Thyroid gland (tissue), 4 donors: ENCODE measurements around the gene AP4S1. TPM values are rescaled to one million over a fixed set of nuclear protein-coding genes. Genes with fewer than 3 reads are reported as not detected.

Experiments used
- DNase-seq, 2 donors: peaks; one replicate each; pipeline ENCODE4 v3.0.0-alpha.2; 2019
- H3K27ac ChIP-seq, 3 donors: fragments of 200-600 bp; sonication (generic); 1 replicate in 2 of 3; 2 replicates in 1 of 3; pipeline ENCODE4 v1.5.1; 2016 to 2019; ENCODE audit warnings: mild to moderate bottlenecking in 1 of 3, moderate library complexity in 1 of 3
- H3K27me3 ChIP-seq: fragments of 200-600 bp; sonication (generic); one replicate; pipeline ENCODE4 v1.5.1; 2019
- H3K36me3 ChIP-seq, 2 donors: fragments of 200-600 bp; sonication (generic); one replicate each; pipeline ENCODE4 v1.5.1; 2016 to 2019
- H3K4me1 ChIP-seq, 2 donors: fragments of 200-600 bp; sonication (generic); one replicate each; pipeline ENCODE4 v1.5.1; 2017 to 2019
- H3K4me3 ChIP-seq, 3 donors: fragments of 200-600 bp; sonication (generic); replicated peaks in 1 of 3; 1 replicate in 2 of 3; 2 replicates in 1 of 3; pipeline ENCODE4 v1.5.1; 2016; ENCODE audit warnings: mild to moderate bottlenecking in 1 of 3
- H3K9me3 ChIP-seq: fragments of 200-600 bp; sonication (generic); one replicate; pipeline ENCODE4 v1.5.1; 2017
- POLR2A ChIP-seq, 2 donors: fragments of 450-650 bp; IDR thresholded peaks; one replicate each; pipeline ENCODE4 v1.6.1; 2017; ENCODE audit warnings: antibody characterized with exemption in 2 of 2, mild to moderate bottlenecking in 2 of 2, moderate library complexity in 1 of 2
- WGBS, 2 donors: methylation state at CpG; one replicate each; pipeline ENCODE4 v1.1.5; 2017; 5-methylcytosine and 5-hydroxymethylcytosine counted together
- intact Hi-C: fragments of 100-400 bp; cut with DNase I; formaldehyde crosslinking; loops from one replicate; pipeline ENCODE4 v1.15.1; 2023
- microRNA counts, 2 donors: library from miRNA; unstranded; fragments of <30 nt; microRNA quantifications; one replicate each; lab custom pipeline; 2016 to 2017
- microRNA-seq: library from miRNA; unstranded; fragments of <30 nt; microRNA quantifications from one replicate; pipeline ENCODE4, GENCODE V29; 2016
- small RNA-seq: library from RNA; depleted of rRNA; stranded (forward); fragments of <200 nt; gene quantifications from one replicate; pipeline ENCODE3, GENCODE V24; 2016
- total RNA-seq, 4 donors: library from RNA; depleted of rRNA; stranded (reverse); fragments of >200 nt; gene quantifications; one replicate each; pipeline ENCODE4 v1.2.3, GENCODE V29; 2016
- TF ChIP-seq, protein P1 (sequence below), 6 experiments: fragments of 200-600 bp in 3 of 6; fragments of 450-650 bp in 3 of 6; sonication (generic) in 3 of 6; IDR thresholded peaks; one replicate each; pipeline ENCODE4 v1.5.1; 2016 to 2019; ENCODE audit warnings: antibody characterized with exemption in 6 of 6, mild to moderate bottlenecking in 2 of 6, inconsistent platforms in 1 of 6, moderate library complexity in 1 of 6

The AP4S1 gene
- total RNA-seq, 4 donors from 2014 or later: 19.5 to 33.9 (median 24.3) TPM

DNA sequence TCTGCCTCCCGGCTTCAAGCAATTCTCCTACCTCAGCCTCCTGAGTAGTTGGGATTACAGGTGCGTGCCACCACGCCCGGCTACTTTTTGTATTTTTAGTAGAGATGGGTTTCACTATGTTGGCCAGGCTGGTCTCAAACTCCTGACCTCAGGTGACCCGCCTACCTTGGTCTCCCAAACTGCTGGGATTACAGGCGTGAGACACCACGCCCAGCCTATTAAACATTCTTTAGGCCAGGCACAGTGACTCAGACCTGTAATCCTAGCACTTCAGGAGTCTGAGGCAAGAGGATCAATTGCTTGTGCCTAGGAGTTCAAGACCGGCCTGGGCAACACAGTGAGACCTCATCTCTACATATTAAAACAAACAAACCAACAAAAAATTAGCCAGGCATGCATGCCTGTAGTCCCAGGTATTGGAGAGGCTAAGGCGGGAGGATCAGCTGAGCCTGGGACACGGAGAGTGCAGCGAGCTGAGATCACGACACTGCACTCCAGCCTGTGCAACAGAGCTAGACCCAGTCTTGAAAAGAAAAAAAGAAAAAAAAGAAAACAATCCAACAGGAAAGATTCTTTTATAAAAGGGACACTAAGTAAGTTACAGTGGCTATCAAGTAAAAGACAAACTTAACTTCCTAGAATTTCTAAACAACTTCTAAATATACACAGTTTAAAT is 111.9 kb downstream of the AP4S1 start:
- H3K4me1 ChIP-seq: peaks cover 14 to 17% of the 10 kb centered on the region in 2 donors
- peaks cover 31 to 32% of the 10 kb centered on the region in 2 donors for H3K36me3 ChIP-seq
- H3K9me3 ChIP-seq: no peaks in the 10 kb centered on the region
- peak; percentile 48 to 64 for DNase-seq
- intact Hi-C loops: no loop called here
- no peaks in the 10 kb centered on the region for H3K27me3 ChIP-seq
- WGBS, 2 donors: 86 to 91% methylated on average over 12 of the region's 12 CpGs
- TF ChIP-seq POLR2A (IDR thresholded peaks at IDR 0.05): no peak
- TF ChIP-seq, protein P1, sequence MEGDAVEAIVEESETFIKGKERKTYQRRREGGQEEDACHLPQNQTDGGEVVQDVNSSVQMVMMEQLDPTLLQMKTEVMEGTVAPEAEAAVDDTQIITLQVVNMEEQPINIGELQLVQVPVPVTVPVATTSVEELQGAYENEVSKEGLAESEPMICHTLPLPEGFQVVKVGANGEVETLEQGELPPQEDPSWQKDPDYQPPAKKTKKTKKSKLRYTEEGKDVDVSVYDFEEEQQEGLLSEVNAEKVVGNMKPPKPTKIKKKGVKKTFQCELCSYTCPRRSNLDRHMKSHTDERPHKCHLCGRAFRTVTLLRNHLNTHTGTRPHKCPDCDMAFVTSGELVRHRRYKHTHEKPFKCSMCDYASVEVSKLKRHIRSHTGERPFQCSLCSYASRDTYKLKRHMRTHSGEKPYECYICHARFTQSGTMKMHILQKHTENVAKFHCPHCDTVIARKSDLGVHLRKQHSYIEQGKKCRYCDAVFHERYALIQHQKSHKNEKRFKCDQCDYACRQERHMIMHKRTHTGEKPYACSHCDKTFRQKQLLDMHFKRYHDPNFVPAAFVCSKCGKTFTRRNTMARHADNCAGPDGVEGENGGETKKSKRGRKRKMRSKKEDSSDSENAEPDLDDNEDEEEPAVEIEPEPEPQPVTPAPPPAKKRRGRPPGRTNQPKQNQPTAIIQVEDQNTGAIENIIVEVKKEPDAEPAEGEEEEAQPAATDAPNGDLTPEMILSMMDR (IDR thresholded peaks at IDR 0.05): no peak
- H3K27ac ChIP-seq: peak overlapping the region; percentile 50 to 71 (median 54)
- H3K4me3 ChIP-seq: no peak overlapping the region

DNA sequence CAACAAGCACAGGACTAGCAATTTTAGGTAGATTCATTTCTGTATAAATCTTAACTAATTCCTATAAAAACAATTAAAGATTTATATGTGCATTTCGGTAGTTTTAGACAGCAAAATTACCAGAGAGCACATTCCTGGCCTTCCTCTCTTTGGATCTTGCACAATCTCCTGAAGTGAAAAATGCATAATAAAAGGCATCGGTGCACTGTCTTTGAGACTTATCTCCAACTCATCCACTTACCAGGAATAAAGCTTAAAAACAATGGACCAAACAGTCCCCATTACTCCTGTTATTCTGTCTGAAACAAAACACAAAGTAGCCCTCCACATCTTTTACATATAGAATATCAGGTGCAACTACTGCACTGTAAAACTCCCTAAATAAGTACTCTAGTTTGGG is 112.9 kb downstream of the AP4S1 start:
- Histone ChIP-seq H3K27ac (peak overlapping the region in 2 of 3 donors; percentile 32 to 71), H3K9me3 (no peaks in the 10 kb centered on the region), H3K4me3 (no peak overlapping the region), H3K36me3 (peaks cover 22 to 25% of the 10 kb centered on the region in 2 donors), H3K27me3 (no peaks in the 10 kb centered on the region), H3K4me1 (peaks cover 14 to 25% of the 10 kb centered on the region in 2 donors)
- TF ChIP-seq POLR2A (IDR thresholded peaks at IDR 0.05): no peak
- TF ChIP-seq, protein P1 (IDR thresholded peaks at IDR 0.05): no peak
- intact Hi-C loops: no loop called here
- 44 to 49% methylated on average over 2 of the region's 2 CpGs for WGBS, 2 donors
- no peak for DNase-seq

DNA sequence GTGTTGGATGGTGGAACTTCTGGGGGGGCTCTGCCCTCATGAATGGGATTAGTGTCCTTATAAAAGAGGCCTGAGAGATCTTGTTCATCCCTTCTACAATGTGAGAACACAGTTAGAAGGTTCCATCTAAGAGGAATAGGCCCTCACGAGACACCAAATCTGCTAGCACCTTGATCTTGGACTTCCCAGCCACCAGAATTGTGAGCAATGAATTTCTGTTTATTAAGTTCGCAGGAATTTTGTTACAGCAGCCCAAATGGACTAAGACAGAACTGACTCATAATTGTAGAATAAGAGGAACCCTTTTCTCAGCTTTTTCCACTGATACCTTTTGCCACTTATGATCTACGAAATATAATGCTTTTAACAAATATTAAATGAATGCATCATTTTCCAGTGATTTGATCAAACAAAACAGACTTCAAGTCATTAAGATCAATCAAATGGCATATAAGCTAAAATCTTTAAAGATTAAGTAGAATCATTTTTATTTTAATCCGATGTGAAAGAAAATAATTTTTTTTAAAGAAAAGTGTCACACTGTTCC is 113.9 kb downstream of the AP4S1 start:
- TF ChIP-seq POLR2A (IDR thresholded peaks at IDR 0.05): no peak
- TF ChIP-seq, protein P1 (IDR thresholded peaks at IDR 0.05): no peak
- DNase-seq: no peak
- H3K36me3 ChIP-seq: peaks cover 21 to 23% of the 10 kb centered on the region in 2 donors
- 96 to 100% methylated on average over 4 of the region's 4 CpGs for WGBS, 2 donors
- peaks cover 17 to 26% of the 10 kb centered on the region in 2 donors for H3K4me1 ChIP-seq
- no peaks in the 10 kb centered on the region for H3K9me3 ChIP-seq
- intact Hi-C loops: no loop called here
- no peaks in the 10 kb centered on the region for H3K27me3 ChIP-seq
- H3K27ac ChIP-seq: no peak overlapping the region
- no peak overlapping the region for H3K4me3 ChIP-seq

DNA sequence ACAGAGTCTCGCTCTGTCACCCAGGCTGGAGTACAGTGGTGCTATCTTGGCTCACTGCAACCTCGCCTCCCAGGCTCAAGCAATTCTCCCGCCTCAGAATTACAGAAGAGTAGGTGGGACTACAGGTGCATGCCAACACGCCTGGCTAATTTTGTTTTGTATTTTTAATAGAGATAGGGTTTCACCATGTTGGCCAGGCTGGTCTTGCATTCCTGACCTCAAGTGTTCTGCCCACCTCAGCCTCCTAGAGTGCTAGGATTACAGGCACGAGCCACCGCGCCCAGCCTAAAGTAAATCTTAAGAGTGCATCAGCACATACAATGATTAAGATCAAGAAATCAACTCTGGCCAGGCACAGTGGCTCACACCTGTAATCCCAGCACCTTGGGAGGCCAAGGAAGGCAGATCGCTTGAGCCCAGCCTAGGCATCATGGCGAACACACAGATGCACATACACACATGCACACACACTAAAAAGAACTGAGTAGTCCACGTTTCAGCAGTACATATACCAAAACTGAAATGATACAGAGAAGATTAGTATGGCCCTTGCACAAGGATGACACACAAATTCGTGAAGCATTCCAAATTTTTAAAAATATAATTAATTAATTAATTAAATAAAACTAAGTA is 117.1 kb downstream of the AP4S1 start:
- WGBS, 2 donors: 52 to 57% methylated on average over 11 of the region's 11 CpGs
- peak; percentile 80 to 82 for DNase-seq
- intact Hi-C loops: no loop called here
- Histone ChIP-seq H3K27ac (peak overlapping the region; percentile 50 to 72 (median 69)), H3K4me3 (no peak overlapping the region), H3K36me3 (peaks cover 16 to 32% of the 10 kb centered on the region in 2 donors), H3K4me1 (peaks cover 13 to 21% of the 10 kb centered on the region in 2 donors), H3K9me3 (no peaks in the 10 kb centered on the region), H3K27me3 (no peaks in the 10 kb centered on the region)
- TF ChIP-seq, protein P1 (IDR thresholded peaks at IDR 0.05): no peak
- no peak for TF ChIP-seq POLR2A (IDR thresholded peaks at IDR 0.05)

MicroRNAs within 50 kb of the gene (microRNA counts, 767-probe panel; counts per million panel counts)
- microRNA hsa-miR-624-3p (lab: Ali Mortazavi, UCI): 0 counts per million in 2 donors

Small RNA genes lying within 50 kb of the gene (microRNA-seq; reads per million reads assigned to microRNA genes)
- gene MIR624: 7.7 reads per million, percentile 21 among the genes with 10 or more reads in this experiment

Small RNA genes lying within 50 kb of the gene (small RNA-seq; reads per million reads assigned to genes)
- gene MIR624 (not detected), gene RNU6-541P (not detected)

Other genes starting within 250 kb of the AP4S1 start
- gene COCH, start 151.1 kb upstream of the AP4S1 start, total RNA-seq: 1 to 10 TPM in 2 of 4 donors, under 1 TPM in 2; 0.40 to 1.7 (median 1.2) TPM
- gene STRN3, start 730 bp downstream of the AP4S1 start, total RNA-seq: 10 to 100 TPM; 46.3 to 77.5 (median 53.6) TPM
- gene HECTD1, start 182.1 kb downstream of the AP4S1 start, total RNA-seq: 100 to 1,000 TPM; 252 to 382 (median 289) TPM